Panc1 (cell line): Measurements from ENCODE around the gene MICAL1. TPM values are rescaled to one million over a fixed set of nuclear protein-coding genes. Genes with fewer than 3 reads are reported as not detected.

Source experiments
- ATAC-seq: fragments of 200-7000 bp; cut with Tn5 transposase; 2 replicates; pipeline ENCODE4 v1.9.1; 2020; ENCODE audit warnings: mild to moderate bottlenecking, moderate library complexity
- BruUV-seq: library from RNA; stranded (reverse); fragments of 400-500 nt; replicated peaks from 2 replicates; lab custom pipeline; 2021; lab: Mats Ljungman, UMichigan
- CTCF ChIA-PET: fragments of 300-600 bp; sonication (Branson Sonifier 250); formaldehyde crosslinking; loops from one replicate; lab custom pipeline; 2022; ENCODE audit warnings: antibody characterized with exemption; lab: Charles Lee
- POLR2A ChIA-PET: fragments of 300-600 bp; sonication (Branson Sonifier 250); formaldehyde crosslinking; loops from one replicate; lab custom pipeline; 2022; ENCODE audit warnings: antibody characterized with exemption; lab: Charles Lee
- DNase-seq: peaks from one replicate; pipeline ENCODE4 v3.0.0-alpha.2; 2010; ENCODE audit warnings: low read depth, low spot score
- H3K27ac ChIP-seq: 2 replicates; pipeline ENCODE4 v1.5.1; 2011; ENCODE audit warnings: mild to moderate bottlenecking, low read length, inconsistent platforms
- H3K27me3 ChIP-seq: fragments of 200-500 bp; sonication (Bioruptor generic); 2 replicates; pipeline ENCODE4 v1.6.0; 2014; ENCODE audit warnings: low read length, inconsistent platforms; ENCODE audit not compliant: control insufficient read depth, insufficient read depth
- H3K36me3 ChIP-seq: fragments of 200-500 bp; sonication (Bioruptor generic); 2 replicates; pipeline ENCODE4 v1.5.1; 2014; ENCODE audit warnings: inconsistent platforms, mild to moderate bottlenecking, low read length, moderate library complexity; ENCODE audit not compliant: control insufficient read depth, insufficient read depth
- H3K4me1 ChIP-seq: 2 replicates; pipeline ENCODE4 v1.5.1; 2011; ENCODE audit warnings: inconsistent platforms, mild to moderate bottlenecking, low read length, moderate library complexity; ENCODE audit not compliant: control insufficient read depth, insufficient read depth
- H3K4me3 ChIP-seq, 2 experiments: 2 replicates each; pipeline ENCODE4 v1.5.1; 2011 to 2012; ENCODE audit warnings: low read depth in 2 of 2, low read length in 2 of 2, mild to moderate bottlenecking in 2 of 2, inconsistent platforms in 1 of 2, moderate library complexity in 1 of 2
- H3K9me3 ChIP-seq: fragments of 200-500 bp; sonication (Bioruptor generic); 2 replicates; pipeline ENCODE4 v1.5.1; 2014; ENCODE audit warnings: low read depth, mild to moderate bottlenecking, inconsistent platforms, low read length, moderate library complexity; ENCODE audit not compliant: control insufficient read depth, insufficient read depth
- CTCF ChIP-seq: fragments of 450-650 bp; IDR thresholded peaks from 2 replicates; pipeline ENCODE4 v1.5.1; 2017; ENCODE audit warnings: mild to moderate bottlenecking
- POLR2AphosphoS5 ChIP-seq: IDR thresholded peaks from 2 replicates; pipeline ENCODE4 v1.6.1; 2012; ENCODE audit warnings: mild to moderate bottlenecking, low read depth, low read length, moderate library complexity
- REST ChIP-seq, 2 experiments: IDR thresholded peaks; 2 replicates each; pipeline ENCODE4 v1.6.1; 2011 to 2012; ENCODE audit warnings: low read depth in 2 of 2, control low read depth in 1 of 2, low read length in 1 of 2, mild to moderate bottlenecking in 1 of 2, moderate library complexity in 1 of 2; ENCODE audit not compliant: insufficient read depth in 1 of 2
- SIN3A ChIP-seq: IDR thresholded peaks from 2 replicates; pipeline ENCODE4 v1.6.1; 2012; ENCODE audit warnings: low read depth, mild to moderate bottlenecking, low read length, moderate library complexity, borderline replicate concordance; ENCODE audit not compliant: insufficient read depth
- TCF7L2 ChIP-seq: IDR thresholded peaks from 2 replicates; pipeline ENCODE4 v1.6.1; 2011; ENCODE audit warnings: mild to moderate bottlenecking, low read depth, low read length, inconsistent platforms
- in situ Hi-C: cut with HindIII; loops from 2 replicates; pipeline ENCODE4 v1.10.0; 2016; ENCODE audit warnings: low sequenced_read_pairs, low pct_unique_long_range_greater_than_20kb
- intact Hi-C: fragments of 100-400 bp; cut with micrococcal nuclease; formaldehyde crosslinking; loops from one replicate; pipeline ENCODE4 v1.10.0; 2022; ENCODE audit not compliant: unreplicated experiment
- total RNA-seq: library from RNA; stranded (reverse); gene quantifications from one replicate; pipeline ENCODE4 v1.2.1, GENCODE V29; 2021; ENCODE audit not compliant: unreplicated experiment

The MICAL1 gene
- total RNA-seq, 1 experiment from 2014 or later, result 64.5 TPM

- H3K4me3 ChIP-seq, result no peak overlapping the region
- DNase-seq (no peak), ATAC-seq (no peak)
- BruUV-seq, result no TSS peak
- ChIA-PET CTCF (interaction anchor here (0.6 kb wide), 1 partner anchor 582 kb away, joined by 3 read pairs; no protein-coding TSS in a partner anchor), POLR2A (interaction anchor here (1.0 kb wide), 1 partner anchor 25 kb away, joined by 3 read pairs; no protein-coding TSS in a partner anchor)
- H3K9me3 ChIP-seq, result no peaks in the 10 kb centered on the region
- H3K27ac ChIP-seq, result peak overlapping the region; percentile 81
- no peaks in the 10 kb centered on the region for H3K27me3 ChIP-seq
- H3K36me3 ChIP-seq, result 0 out of 2 replicates have a peak, but pooled peaks cover 2% of the 10 kb centered on the region
- intact Hi-C loops, result no loop called here
- in situ Hi-C loops, result no loop called here
- H3K4me1 ChIP-seq, result peaks cover 22% of the 10 kb centered on the region
- TF ChIP-seq POLR2AphosphoS5, result 0 out of 2 replicates have a peak, but pooled peaks have one; percentile 33
- no peak for TF ChIP-seq SIN3A
These were observed 2.0 kb upstream of the MICAL1 start for GRCh38 chr6:109457562-109457996.

- Histone ChIP-seq H3K4me1 (peaks cover 22% of the 10 kb centered on the region), H3K36me3 (no peaks in the 10 kb centered on the region), H3K9me3 (no peaks in the 10 kb centered on the region), H3K27me3 (no peaks in the 10 kb centered on the region), H3K27ac (peak overlapping the region; percentile 81), H3K4me3 (peak overlapping the region; percentile 74 to 91)
- intact Hi-C loops, result no loop called here
- DNase-seq (no peak), ATAC-seq (peak; percentile 4; the same call in 1 of the 2 replicates)
- CTCF ChIA-PET, result interaction anchor here (0.5 to 0.7 kb wide), 2 partner anchors 73 to 74 kb away, joined by 3 to 4 read pairs; no protein-coding TSS in a partner anchor
- in situ Hi-C loops, result no loop called here
- TF ChIP-seq CTCF, result no peak
- TF ChIP-seq SIN3A, result no peak
- no peak for TF ChIP-seq POLR2AphosphoS5
- TF ChIP-seq REST (IDR thresholded peaks at IDR 0.05; ENCODE audit: insufficient read depth in 1 of 2, low read depth in 2 of 2, low read length in 1 of 2), result no peak
- no peak for TF ChIP-seq TCF7L2
- BruUV-seq, result no TSS peak
- POLR2A ChIA-PET, result interaction anchor here (0.6 to 1.8 kb wide), 3 partner anchors 14 to 362 kb away, joined by 3 to 6 read pairs (median 6); partner anchors contain the start of gene SESN1
These were observed 1.4 kb upstream of the MICAL1 start for GRCh38 chr6:109456710-109457561.
